Activated T-helper 1 cell treated with anti-CD3 and anti-CD28 coated beads, Interleukin-12 subunit alpha, Interleukin-12 subunit beta, Interleukin-2, Interleukin-4 antibody, amounts not matched to agents 30 ng/mL and 10 ng/mL and 1 ng/mL, durations not matched to agents 14 hours and 24 hours and 36 hours (primary cell): ENCODE data around the gene GPRASP1. TPM values are rescaled to one million over a fixed set of nuclear protein-coding genes. Genes with fewer than 3 reads are reported as not detected.
"Not testable (repeated sequence)": the region's sequence is repeated elsewhere in the genome, so short reads cannot be mapped to it uniquely, and the experiment has no call there.

Source experiments
- DNase-seq: peaks from one replicate; pipeline ENCODE4 v3.0.0; 2021; ENCODE audit warnings: low spot score
- H3K27ac Mint-ChIP-seq: one replicate; pipeline ENCODE4 v1.8.0; 2021; ENCODE audit warnings: mild to moderate bottlenecking, mixed read lengths
- H3K27me3 Mint-ChIP-seq: one replicate; pipeline ENCODE4 v1.8.0; 2022; ENCODE audit warnings: mild to moderate bottlenecking, moderate library complexity, mixed read lengths; ENCODE audit not compliant: insufficient read depth
- H3K36me3 Mint-ChIP-seq: one replicate; pipeline ENCODE4 v1.8.0; 2021; ENCODE audit warnings: low read depth, mixed read lengths
- H3K4me1 Mint-ChIP-seq: one replicate; pipeline ENCODE4 v1.8.0; 2021; ENCODE audit warnings: low read depth, mixed read lengths
- H3K4me3 Mint-ChIP-seq: one replicate; pipeline ENCODE4 v1.8.0; 2021; ENCODE audit warnings: mild to moderate bottlenecking, moderate library complexity, mixed read lengths
- H3K9me3 Mint-ChIP-seq: one replicate; pipeline ENCODE4 v1.8.0; 2021; ENCODE audit warnings: mixed read lengths
- intact Hi-C: fragments of 100-400 bp; cut with micrococcal nuclease; formaldehyde crosslinking; loops from one replicate; pipeline ENCODE4 v1.15.1; 2024
- total RNA-seq: library from RNA; stranded (reverse); gene quantifications from 2 replicates; pipeline ENCODE4 v1.2.3, GENCODE V29; 2022

The GPRASP1 gene
- total RNA-seq, 1 donor from 2014 or later: 0.47 TPM

DNA sequence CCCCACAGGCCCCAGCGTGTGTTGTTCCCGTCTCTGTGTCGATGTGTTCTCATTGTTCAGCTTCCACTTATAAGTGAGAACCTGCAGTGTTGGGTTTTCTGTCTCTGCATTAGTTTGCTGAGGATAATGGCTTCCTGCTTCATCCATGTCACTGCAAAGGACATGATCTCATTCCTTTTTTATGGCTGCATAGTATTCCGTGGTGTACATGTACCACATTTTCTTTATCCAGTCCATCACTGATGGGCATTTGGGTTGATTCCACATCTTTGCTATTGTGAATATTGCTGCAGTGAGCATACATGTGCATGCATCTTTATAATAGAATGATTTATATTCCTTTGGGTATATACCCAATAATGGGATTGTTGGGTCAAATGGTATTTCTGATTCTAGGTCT lies 12.5 kb downstream of the GPRASP1 start:
- H3K4me1 Mint-ChIP-seq, H3K4me3 Mint-ChIP-seq, DNase-seq, H3K27ac Mint-ChIP-seq, H3K36me3 Mint-ChIP-seq, H3K27me3 Mint-ChIP-seq, intact Hi-C loops: not testable (repeated sequence)
- H3K9me3 Mint-ChIP-seq: peaks cover 16% of the 10 kb centered on the region

DNA sequence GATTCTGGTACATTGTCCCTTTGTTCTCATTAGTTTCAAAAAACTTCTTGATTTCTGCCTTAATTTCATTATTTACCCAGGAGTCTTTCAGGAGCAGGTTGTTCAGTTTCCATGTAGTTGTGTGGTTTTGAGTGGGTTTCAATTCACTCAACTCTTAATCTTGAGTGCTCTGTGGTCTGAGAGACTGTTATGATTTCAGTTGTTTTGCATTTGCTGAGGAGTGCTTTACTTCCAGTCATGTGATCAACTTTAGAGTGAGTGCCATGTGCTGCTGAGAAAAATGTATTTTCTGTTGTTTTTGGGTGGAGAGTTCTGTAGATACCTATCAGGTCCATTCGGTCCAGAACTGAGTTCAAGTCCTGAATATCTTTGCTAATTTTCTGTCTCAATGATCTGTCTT lies 15.8 kb downstream of the GPRASP1 start:
- H3K27me3 Mint-ChIP-seq, DNase-seq, H3K27ac Mint-ChIP-seq, H3K4me3 Mint-ChIP-seq, H3K4me1 Mint-ChIP-seq, H3K36me3 Mint-ChIP-seq, intact Hi-C loops: not testable (repeated sequence)
- H3K9me3 Mint-ChIP-seq: peaks cover 20% of the 10 kb centered on the region

DNA sequence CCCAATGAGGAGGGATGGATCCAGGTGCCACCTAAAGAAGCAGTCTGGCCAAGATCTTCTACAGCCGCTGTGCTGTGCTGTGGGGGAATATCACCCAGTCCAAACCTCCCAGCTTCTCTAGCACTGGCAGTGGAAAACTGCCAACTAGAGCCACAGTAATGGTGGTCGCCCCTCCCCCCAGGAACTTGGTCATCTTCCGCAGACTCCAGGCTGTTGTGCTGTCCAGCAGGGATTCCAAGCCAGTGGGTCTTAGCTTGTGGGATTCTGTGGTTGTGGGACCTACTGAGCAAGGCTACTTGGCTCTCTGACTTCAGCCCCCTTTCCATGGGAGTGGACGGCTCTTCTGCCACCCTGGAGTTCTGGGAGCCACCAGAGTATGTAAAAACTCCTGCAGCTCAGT lies 18.2 kb downstream of the GPRASP1 start:
- Mint-ChIP-seq H3K4me1 (no peaks in the 10 kb centered on the region), H3K4me3 (no peak overlapping the region), H3K27ac (no peak overlapping the region), H3K9me3 (peaks cover 20% of the 10 kb centered on the region), H3K27me3 (no peaks in the 10 kb centered on the region), H3K36me3 (no peaks in the 10 kb centered on the region)
- no peak for DNase-seq
- intact Hi-C loops: no loop called here

DNA sequence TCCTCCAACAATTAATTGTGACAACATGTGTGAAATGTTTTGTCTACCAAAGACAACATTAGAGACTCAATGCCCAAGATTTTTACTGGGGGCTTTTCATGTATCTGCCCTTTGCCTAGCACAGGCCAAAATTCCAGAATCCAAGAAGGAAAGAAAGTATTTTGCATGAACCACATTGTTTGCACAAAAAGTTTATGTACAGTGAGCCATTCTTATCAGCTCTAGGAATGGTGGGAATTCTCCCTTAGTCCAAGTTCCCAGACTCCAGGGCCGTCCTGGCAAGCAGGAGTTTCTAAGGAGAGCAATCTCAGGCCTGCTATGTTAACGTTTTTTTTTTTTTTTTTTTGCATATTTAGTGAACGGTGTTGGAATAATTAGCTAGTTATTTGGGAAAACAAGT lies 21.6 kb downstream of the GPRASP1 start:
- H3K4me1 Mint-ChIP-seq: no peaks in the 10 kb centered on the region

DNA sequence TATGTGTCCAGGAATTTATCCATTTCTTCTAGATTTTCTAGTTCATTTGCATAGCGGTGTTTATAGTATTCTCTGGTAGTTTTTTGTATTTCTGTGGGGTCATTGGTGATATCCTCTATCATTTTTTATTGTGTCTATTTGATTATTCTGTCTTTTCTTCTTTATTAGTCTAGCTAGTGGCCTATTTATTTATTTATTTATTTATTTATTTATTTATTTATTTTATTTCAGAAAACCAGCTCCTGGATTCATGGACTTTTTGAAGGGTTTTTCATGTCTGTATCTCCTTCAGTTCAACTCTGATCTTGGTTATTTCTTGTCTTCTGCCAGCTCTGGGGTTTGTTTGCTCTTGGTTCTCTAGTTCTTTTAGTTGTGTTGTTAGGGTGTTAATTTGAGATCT lies 26.2 kb downstream of the GPRASP1 start:
- H3K9me3 Mint-ChIP-seq, H3K27ac Mint-ChIP-seq, intact Hi-C loops, H3K4me3 Mint-ChIP-seq, H3K36me3 Mint-ChIP-seq, H3K27me3 Mint-ChIP-seq, H3K4me1 Mint-ChIP-seq, DNase-seq: not testable (repeated sequence)

More for the DNA sequence above, 21.6 kb downstream of the GPRASP1 start:
- intact Hi-C loops: no loop called here
- Mint-ChIP-seq H3K4me3 (no peak overlapping the region), H3K27me3 (no peaks in the 10 kb centered on the region), H3K9me3 (peaks cover 4% of the 10 kb centered on the region), H3K27ac (no peak overlapping the region), H3K36me3 (no peaks in the 10 kb centered on the region)
- no peak for DNase-seq

DNA sequence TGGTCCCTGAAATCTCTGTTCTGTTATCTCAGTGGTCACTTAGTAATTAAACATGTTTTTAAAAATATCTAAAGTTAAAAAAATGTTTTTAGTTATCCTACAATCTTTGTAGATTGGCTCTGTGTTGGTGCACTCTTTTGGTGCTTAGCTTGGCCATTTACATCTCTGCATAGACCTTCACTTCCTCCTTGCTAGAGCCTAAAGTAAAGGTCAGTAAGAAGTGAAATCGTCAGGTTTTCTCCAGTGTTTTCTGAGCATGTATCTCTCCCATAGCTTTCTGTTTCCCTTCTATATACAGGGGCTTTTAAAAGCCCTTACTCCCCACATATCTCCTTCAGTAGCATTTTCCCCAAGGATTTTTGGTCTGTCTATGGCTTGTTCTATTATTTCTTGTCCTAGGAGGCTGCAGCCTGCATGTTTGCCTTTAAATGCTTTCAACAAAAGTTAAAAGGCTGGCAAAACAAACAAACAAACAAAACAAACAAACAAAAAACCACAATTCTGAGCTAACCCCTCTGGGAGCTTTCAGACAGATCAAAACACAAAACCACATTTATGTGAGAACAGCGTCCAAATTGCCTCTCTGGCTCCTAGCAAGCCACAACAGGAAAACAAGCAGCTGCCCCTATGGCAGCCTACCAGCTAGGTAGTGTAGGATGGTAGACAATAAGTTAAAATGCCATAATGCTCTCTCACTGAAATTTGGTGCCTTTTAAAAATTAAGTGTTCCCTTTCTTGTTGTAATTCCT lies 33.7 kb downstream of the GPRASP1 start:
- no peaks in the 10 kb centered on the region for H3K27me3 Mint-ChIP-seq
- H3K27ac Mint-ChIP-seq: no peak overlapping the region
- H3K4me3 Mint-ChIP-seq: no peak overlapping the region
- no peaks in the 10 kb centered on the region for H3K4me1 Mint-ChIP-seq
- no peak for DNase-seq
- intact Hi-C loops: no loop called here
- H3K36me3 Mint-ChIP-seq: no peaks in the 10 kb centered on the region
- H3K9me3 Mint-ChIP-seq: peaks cover 6% of the 10 kb centered on the region

DNA sequence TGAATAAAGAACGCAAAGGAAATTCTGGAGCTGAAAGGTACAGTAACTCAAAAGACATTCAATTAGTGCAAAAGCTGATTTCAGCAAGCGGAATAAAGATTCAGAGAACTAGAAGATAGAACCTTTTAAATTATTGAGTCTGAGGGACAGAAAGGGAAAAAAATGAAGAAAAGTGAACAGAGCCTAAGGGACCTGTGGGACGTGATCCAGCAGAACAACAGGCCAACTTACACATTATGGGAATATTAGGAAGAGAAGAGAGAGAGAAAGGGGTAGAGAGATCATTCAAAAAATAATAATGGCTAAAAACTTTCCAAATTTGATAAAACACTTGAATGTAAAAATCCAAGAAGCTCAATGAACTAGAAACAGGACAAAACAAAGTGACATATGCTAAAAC lies 43.5 kb downstream of the GPRASP1 start:
- no peak for DNase-seq
- Mint-ChIP-seq H3K4me1 (no peaks in the 10 kb centered on the region), H3K27ac (no peak overlapping the region), H3K36me3 (no peaks in the 10 kb centered on the region), H3K9me3 (no peaks in the 10 kb centered on the region), H3K27me3 (no peaks in the 10 kb centered on the region), H3K4me3 (no peak overlapping the region)
- intact Hi-C loops: no loop called here

DNA sequence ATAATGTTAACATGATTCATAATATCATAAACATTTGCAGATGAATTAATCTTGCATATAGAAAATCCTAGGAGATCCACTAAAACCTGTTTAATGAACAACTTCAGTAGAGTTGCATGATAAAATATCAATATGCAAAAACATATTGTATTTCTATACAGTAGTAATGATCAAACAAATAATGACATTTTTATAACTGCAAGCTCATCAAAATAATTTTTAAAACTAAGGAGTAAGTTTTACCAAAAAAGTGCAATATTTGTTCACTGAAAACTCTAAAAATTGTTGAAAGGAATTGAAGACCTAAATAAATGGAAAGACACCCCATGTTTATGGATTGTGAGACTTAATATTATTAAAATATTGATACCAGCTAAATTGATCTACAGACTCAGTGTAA lies 45.0 kb downstream of the GPRASP1 start:
- no peaks in the 10 kb centered on the region for H3K4me1 Mint-ChIP-seq
- H3K27me3 Mint-ChIP-seq: no peaks in the 10 kb centered on the region
- no peaks in the 10 kb centered on the region for H3K9me3 Mint-ChIP-seq
- DNase-seq: no peak
- intact Hi-C loops: no loop called here
- no peaks in the 10 kb centered on the region for H3K36me3 Mint-ChIP-seq
- H3K4me3 Mint-ChIP-seq: no peak overlapping the region
- H3K27ac Mint-ChIP-seq: no peak overlapping the region

DNA sequence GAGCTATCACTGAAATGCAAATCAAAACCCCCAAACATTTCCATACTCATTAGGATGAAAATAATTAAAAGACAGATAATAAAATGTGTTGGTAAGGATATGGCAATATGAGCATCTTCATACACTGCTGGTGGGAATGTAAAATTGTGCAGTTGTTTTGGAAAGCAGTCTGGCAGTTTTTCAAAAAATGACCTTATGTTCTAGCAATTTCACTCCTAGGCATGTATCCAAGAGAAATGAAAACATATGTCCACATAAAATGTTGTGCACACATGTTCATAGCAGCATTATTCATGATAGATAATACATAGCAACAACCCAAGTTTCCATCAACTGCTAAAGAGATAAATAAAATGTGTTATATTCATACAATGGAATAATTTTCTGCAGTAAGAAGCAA lies 46.2 kb downstream of the GPRASP1 start:
- no peak for DNase-seq
- Mint-ChIP-seq H3K4me1 (no peaks in the 10 kb centered on the region), H3K36me3 (no peaks in the 10 kb centered on the region), H3K27ac (no peak overlapping the region), H3K9me3 (no peaks in the 10 kb centered on the region), H3K4me3 (no peak overlapping the region), H3K27me3 (no peaks in the 10 kb centered on the region)
- intact Hi-C loops: no loop called here

Other genes starting within 250 kb of the GPRASP1 start
- gene NXF2B, start 211.5 kb upstream of the GPRASP1 start, total RNA-seq: not detected in 2 replicates
- gene TCP11X2, start 179.7 kb upstream of the GPRASP1 start, total RNA-seq: not detected in 2 replicates
- gene TMSB15A, start 134.7 kb upstream of the GPRASP1 start, total RNA-seq: not detected in 2 replicates
- 6.0 and 6.2 TPM in 2 replicates for gene ARMCX5, start 52.0 kb upstream of the GPRASP1 start, total RNA-seq
- 0.10 and 0.15 TPM in 2 replicates for gene GPRASP2, start 61.0 kb downstream of the GPRASP1 start, total RNA-seq
- gene GPRASP3, start 69.3 kb downstream of the GPRASP1 start, total RNA-seq: 0.65 and 0.88 TPM in 2 replicates